ENCODE results near the gene CDK2AP2.

CDK2AP2 gene

GRCh38 chr11:67542169-67542568 is 34.2 kb upstream of the CDK2AP2 start:
- Histone ChIP-seq H3K4me3 (no peak overlapping the region), H3K36me3 (no peaks in the 10 kb centered on the region), H4K20me1 (no peaks in the 10 kb centered on the region), H3K27me3 (no peaks in the 10 kb centered on the region), H3K4me1 (peaks cover 54% of the 10 kb centered on the region), H3K9ac (no peak overlapping the region), H3K9me3 (peaks cover 8% of the 10 kb centered on the region; the same call in 1 of the 2 replicates), H3K27ac (no peak overlapping the region), H3K4me2 (no peak overlapping the region)
- no peak for TF ChIP-seq Cebpa-rat (IDR thresholded peaks at IDR 0.05)

GRCh38 chr11:67541198-67541597 is 33.2 kb upstream of the CDK2AP2 start:
- no peak overlapping the region for H3K9ac ChIP-seq
- H4K20me1 ChIP-seq, result no peaks in the 10 kb centered on the region
- no peak for TF ChIP-seq Cebpa-rat (IDR thresholded peaks at IDR 0.05)
- H3K9me3 ChIP-seq, result peaks cover 17% of the 10 kb centered on the region
- H3K4me3 ChIP-seq, result no peak overlapping the region
- H3K27me3 ChIP-seq, result no peaks in the 10 kb centered on the region
- no peaks in the 10 kb centered on the region for H3K36me3 ChIP-seq
- H3K4me2 ChIP-seq, result no peak overlapping the region
- H3K27ac ChIP-seq, result no peak overlapping the region
- H3K4me1 ChIP-seq, result peaks cover 47% of the 10 kb centered on the region

- H3K27ac ChIP-seq, result no peak overlapping the region
- no peaks in the 10 kb centered on the region for H3K27me3 ChIP-seq
- TF ChIP-seq Cebpa-rat (IDR thresholded peaks at IDR 0.05), result no peak
- peaks cover 31% of the 10 kb centered on the region for H3K4me1 ChIP-seq
- H3K9ac ChIP-seq, result no peak overlapping the region
- H3K4me3 ChIP-seq, result no peak overlapping the region
- no peak overlapping the region for H3K4me2 ChIP-seq
- no peaks in the 10 kb centered on the region for H3K36me3 ChIP-seq
- H3K9me3 ChIP-seq, result peaks cover 33% of the 10 kb centered on the region
- no peaks in the 10 kb centered on the region for H4K20me1 ChIP-seq
Observed at GRCh38 chr11:67539550-67539949, 31.6 kb upstream of the CDK2AP2 start.

- no peak for TF ChIP-seq Cebpa-rat (IDR thresholded peaks at IDR 0.05)
- Histone ChIP-seq H3K27me3 (no peaks in the 10 kb centered on the region), H3K27ac (no peak overlapping the region), H3K9me3 (peaks cover 39% of the 10 kb centered on the region), H3K36me3 (no peaks in the 10 kb centered on the region), H4K20me1 (no peaks in the 10 kb centered on the region), H3K4me2 (no peak overlapping the region), H3K4me3 (no peak overlapping the region), H3K9ac (no peak overlapping the region), H3K4me1 (peaks cover 25% of the 10 kb centered on the region)
Observed at GRCh38 chr11:67538823-67539505, 31.0 kb upstream of the CDK2AP2 start.

- H3K27me3 ChIP-seq, result no peaks in the 10 kb centered on the region
- no peak overlapping the region for H3K4me3 ChIP-seq
- H3K9ac ChIP-seq, result no peak overlapping the region
- no peaks in the 10 kb centered on the region for H4K20me1 ChIP-seq
- no peak overlapping the region for H3K27ac ChIP-seq
- peaks cover 46% of the 10 kb centered on the region for H3K9me3 ChIP-seq
- no peaks in the 10 kb centered on the region for H3K36me3 ChIP-seq
- H3K4me1 ChIP-seq, result peaks cover 18% of the 10 kb centered on the region
- no peak for TF ChIP-seq Cebpa-rat (IDR thresholded peaks at IDR 0.05)
- H3K4me2 ChIP-seq, result no peak overlapping the region
Observed at GRCh38 chr11:67538306-67538705, 30.3 kb upstream of the CDK2AP2 start.

- Histone ChIP-seq H3K27ac (no peak overlapping the region), H3K4me3 (no peak overlapping the region)
Observed at GRCh38 chr11:67535561-67535960, 27.6 kb upstream of the CDK2AP2 start.

GRCh38 chr11:67534070-67534679 is 26.2 kb upstream of the CDK2AP2 start:
- no peak for TF ChIP-seq Cebpa-rat (IDR thresholded peaks at IDR 0.05)
- Histone ChIP-seq H3K9me3 (peaks cover 63% of the 10 kb centered on the region), H3K4me3 (no peak overlapping the region)

More at GRCh38 chr11:67535561-67535960, 27.6 kb upstream of the CDK2AP2 start:
- Histone ChIP-seq H3K9ac (no peak overlapping the region), H4K20me1 (no peaks in the 10 kb centered on the region), H3K9me3 (peaks cover 63% of the 10 kb centered on the region), H3K4me1 (peaks cover 10% of the 10 kb centered on the region), H3K36me3 (no peaks in the 10 kb centered on the region), H3K4me2 (no peak overlapping the region), H3K27me3 (no peaks in the 10 kb centered on the region)
- TF ChIP-seq Cebpa-rat (IDR thresholded peaks at IDR 0.05), result no peak

GRCh38 chr11:67532889-67533288 is 24.9 kb upstream of the CDK2AP2 start:
- H3K9ac ChIP-seq, result no peak overlapping the region
- no peaks in the 10 kb centered on the region for H3K27me3 ChIP-seq
- H3K9me3 ChIP-seq, result peaks cover 55% of the 10 kb centered on the region
- H3K4me1 ChIP-seq, result peaks cover 19% of the 10 kb centered on the region
- no peak overlapping the region for H3K4me3 ChIP-seq
- TF ChIP-seq Cebpa-rat (IDR thresholded peaks at IDR 0.05), result no peak
- no peak overlapping the region for H3K4me2 ChIP-seq
- H3K36me3 ChIP-seq, result no peaks in the 10 kb centered on the region
- H4K20me1 ChIP-seq, result no peaks in the 10 kb centered on the region
- H3K27ac ChIP-seq, result no peak overlapping the region

More at GRCh38 chr11:67534070-67534679, 26.2 kb upstream of the CDK2AP2 start:
- no peak overlapping the region for H3K4me2 ChIP-seq
- no peaks in the 10 kb centered on the region for H3K36me3 ChIP-seq
- H3K27me3 ChIP-seq, result no peaks in the 10 kb centered on the region
- H3K4me1 ChIP-seq, result peaks cover 19% of the 10 kb centered on the region
- H3K27ac ChIP-seq, result no peak overlapping the region
- H3K9ac ChIP-seq, result no peak overlapping the region
- H4K20me1 ChIP-seq, result no peaks in the 10 kb centered on the region

GRCh38 chr11:67530282-67530592 is 22.3 kb upstream of the CDK2AP2 start:
- Histone ChIP-seq H3K27me3 (no peaks in the 10 kb centered on the region), H3K4me3 (no peak overlapping the region), H4K20me1 (no peaks in the 10 kb centered on the region), H3K4me2 (peak overlapping the region; percentile 71), H3K27ac (no peak overlapping the region), H3K9me3 (peaks cover 37% of the 10 kb centered on the region), H3K4me1 (peaks cover 19% of the 10 kb centered on the region), H3K9ac (no peak overlapping the region), H3K36me3 (no peaks in the 10 kb centered on the region)
- no peak for TF ChIP-seq Cebpa-rat (IDR thresholded peaks at IDR 0.05)

GRCh38 chr11:67528376-67528775 is 20.4 kb upstream of the CDK2AP2 start:
- no peak overlapping the region for H3K4me3 ChIP-seq
- H3K27ac ChIP-seq, result no peak overlapping the region
- no peak overlapping the region for H3K9ac ChIP-seq
- no peaks in the 10 kb centered on the region for H3K27me3 ChIP-seq
- no peaks in the 10 kb centered on the region for H3K36me3 ChIP-seq
- no peaks in the 10 kb centered on the region for H4K20me1 ChIP-seq
- peaks cover 19% of the 10 kb centered on the region for H3K4me1 ChIP-seq
- no peak overlapping the region for H3K4me2 ChIP-seq
- H3K9me3 ChIP-seq, result peaks cover 18% of the 10 kb centered on the region
- TF ChIP-seq Cebpa-rat (IDR thresholded peaks at IDR 0.05), result no peak

Measured in BLaER1 (cell line).